NCI-H146 treated with DMSO at 0.1 percent for 48 hours (cell line): ENCODE data around the gene SEL1L2.
A peak's percentile ranks its signal among the peaks of the same experiment; 100 is the strongest.

Source experiments
- DNase-seq: peaks from one replicate; lab custom pipeline; 2025; ENCODE audit not compliant: unreplicated experiment; lab: John Stamatoyannopoulos, UW

SEL1L2 gene

GRCh38 chr20:13819885-13820645 is 170.3 kb downstream of the SEL1L2 start:
- DNase-seq, result peak; percentile 58

- DNase-seq, result no peak
Measured at GRCh38 chr20:13817342-13817741, 173.1 kb downstream of the SEL1L2 start.

- no peak for DNase-seq
Measured at GRCh38 chr20:13816757-13817156, 173.7 kb downstream of the SEL1L2 start.

GRCh38 chr20:13814672-13815071 is 175.7 kb downstream of the SEL1L2 start:
- no peak for DNase-seq

- DNase-seq, result no peak
Measured at GRCh38 chr20:13813910-13814309, 176.5 kb downstream of the SEL1L2 start.

- DNase-seq, result no peak
Measured at GRCh38 chr20:13810446-13810845, 180.0 kb downstream of the SEL1L2 start.

GRCh38 chr20:13809855-13810254 is 180.6 kb downstream of the SEL1L2 start:
- no peak for DNase-seq

GRCh38 chr20:13809373-13809772 is 181.0 kb downstream of the SEL1L2 start:
- no peak for DNase-seq

- DNase-seq, result no peak
Measured at GRCh38 chr20:13800728-13801134, 189.7 kb downstream of the SEL1L2 start.

GRCh38 chr20:13799974-13800373 is 190.4 kb downstream of the SEL1L2 start:
- DNase-seq, result no peak
